Measurements from ENCODE around the gene MYBL2. TPM values are rescaled to one million over a fixed set of nuclear protein-coding genes. Genes with fewer than 3 reads are reported as not detected.

Gene MYBL2
- total RNA-seq, 2 donors from 2014 or later, result 139 to 182 TPM

- no peak for TF ChIP-seq CTCF (conservative IDR thresholded peaks at IDR 0.05)
- 94 to 97% methylated on average over 6 to 14 of the region's 14 CpGs for WGBS, 2 experiments (ENCODE audit: insufficient coverage in 1 of 2, insufficient read length in 1 of 2)
- H3K4me1 Mint-ChIP-seq, result no peaks in the 10 kb centered on the region
Observed at GRCh38 chr20:43702502-43702901, 35.6 kb downstream of the MYBL2 start.

GRCh38 chr20:43710370-43711044 lies 43.6 kb downstream of the MYBL2 start:
- no peak for DNase-seq
- Histone ChIP-seq H3K27ac (ENCODE audit: low read depth, low read length) (no peak overlapping the region), H3K9me3 (ENCODE audit: control insufficient read depth, low read length) (no peaks in the 10 kb centered on the region), H3K4me3 (ENCODE audit: low read length) (no peak overlapping the region), H3K27me3 (ENCODE audit: control insufficient read depth, insufficient read depth, low read length, poor library complexity, severe bottlenecking) (no peaks in the 10 kb centered on the region), H3K9ac (ENCODE audit: extremely low read depth, low read length, poor library complexity, severe bottlenecking) (no peak overlapping the region), H3K4me1 (ENCODE audit: control insufficient read depth, insufficient read depth, low read length) (no peaks in the 10 kb centered on the region), H3K36me3 (ENCODE audit: control insufficient read depth, insufficient read depth, low read length) (peaks cover 69% of the 10 kb centered on the region)
- Mint-ChIP-seq H3K27ac (no peak overlapping the region), H3K4me3 (no peak overlapping the region), H3K36me3 (ENCODE audit: low read depth) (peaks cover 69% of the 10 kb centered on the region), H3K9me3 (no peaks in the 10 kb centered on the region), H3K4me1 (no peaks in the 10 kb centered on the region), H3K27me3 (ENCODE audit: insufficient read depth) (no peaks in the 10 kb centered on the region)
- TF ChIP-seq CTCF (conservative IDR thresholded peaks at IDR 0.05), result no peak
- 92 to 96% methylated on average over 5 to 9 of the region's 9 CpGs for WGBS, 2 experiments (ENCODE audit: insufficient coverage in 1 of 2, insufficient read length in 1 of 2)

More at GRCh38 chr20:43702502-43702901, 35.6 kb downstream of the MYBL2 start:
- peaks cover 55% of the 10 kb centered on the region for H3K36me3 Mint-ChIP-seq (ENCODE audit: low read depth)
- Histone ChIP-seq H3K9me3 (ENCODE audit: control insufficient read depth, low read length) (no peaks in the 10 kb centered on the region), H3K27me3 (ENCODE audit: control insufficient read depth, insufficient read depth, low read length, poor library complexity, severe bottlenecking) (no peaks in the 10 kb centered on the region), H3K4me1 (ENCODE audit: control insufficient read depth, insufficient read depth, low read length) (no peaks in the 10 kb centered on the region), H3K27ac (ENCODE audit: low read depth, low read length) (no peak overlapping the region), H3K9ac (ENCODE audit: extremely low read depth, low read length, poor library complexity, severe bottlenecking) (no peak overlapping the region), H3K4me3 (ENCODE audit: low read length) (no peak overlapping the region), H3K36me3 (ENCODE audit: control insufficient read depth, insufficient read depth, low read length) (peaks cover 69% of the 10 kb centered on the region)
- no peak for DNase-seq
- H3K27me3 Mint-ChIP-seq (ENCODE audit: insufficient read depth), result no peaks in the 10 kb centered on the region
- H3K9me3 Mint-ChIP-seq, result no peaks in the 10 kb centered on the region
- no peak overlapping the region for H3K4me3 Mint-ChIP-seq
- no peak overlapping the region for H3K27ac Mint-ChIP-seq

GRCh38 chr20:43711098-43711654 lies 44.3 kb downstream of the MYBL2 start:
- H3K9me3 ChIP-seq (ENCODE audit: control insufficient read depth, low read length), result no peaks in the 10 kb centered on the region
- Mint-ChIP-seq H3K27me3 (ENCODE audit: insufficient read depth) (no peaks in the 10 kb centered on the region), H3K4me1 (no peaks in the 10 kb centered on the region), H3K27ac (no peak overlapping the region), H3K36me3 (ENCODE audit: low read depth) (peaks cover 64% of the 10 kb centered on the region), H3K9me3 (no peaks in the 10 kb centered on the region), H3K4me3 (no peak overlapping the region)
- H3K27me3 ChIP-seq (ENCODE audit: control insufficient read depth, insufficient read depth, low read length, poor library complexity, severe bottlenecking), result no peaks in the 10 kb centered on the region
- 95 to 96% methylated on average over 5 to 15 of the region's 15 CpGs for WGBS, 2 experiments (ENCODE audit: insufficient coverage in 1 of 2, insufficient read length in 1 of 2)
- H3K9ac ChIP-seq (ENCODE audit: extremely low read depth, low read length, poor library complexity, severe bottlenecking), result no peak overlapping the region
- H3K4me1 ChIP-seq (ENCODE audit: control insufficient read depth, insufficient read depth, low read length), result no peaks in the 10 kb centered on the region
- DNase-seq, result no peak
- H3K4me3 ChIP-seq (ENCODE audit: low read length), result no peak overlapping the region
- no peak for TF ChIP-seq CTCF (conservative IDR thresholded peaks at IDR 0.05)
- H3K27ac ChIP-seq (ENCODE audit: low read depth, low read length), result no peak overlapping the region
- peaks cover 70% of the 10 kb centered on the region for H3K36me3 ChIP-seq (ENCODE audit: control insufficient read depth, insufficient read depth, low read length)

Measured in endodermal cell (in vitro differentiated cells).